HG02973 (cell line): Measurements from ENCODE around the gene CHRM4.

Experiments
- ATAC-seq: cut with Tn5 transposase; IDR thresholded peaks from one replicate; pipeline ENCODE4 v1.9.1; 2021; ENCODE audit warnings: moderate library complexity; ENCODE audit not compliant: unreplicated experiment

CHRM4 gene

GRCh38 chr11:46391578-46392420, at the start of gene CHRM4:
TSS of gene CHRM4 (minus strand) at chr11:46391776. CDS start at chr11:46386557, 5,219 bp downstream.
- ATAC-seq: no peak

- ATAC-seq: no peak
These were observed 46.6 kb upstream of the CHRM4 start for GRCh38 chr11:46438211-46438610.

GRCh38 chr11:46437122-46437689, 45.6 kb upstream of the CHRM4 start:
- no peak for ATAC-seq

GRCh38 chr11:46436113-46436512, 44.5 kb upstream of the CHRM4 start:
- no peak for ATAC-seq

- no peak for ATAC-seq
These were observed 44.1 kb upstream of the CHRM4 start for GRCh38 chr11:46435679-46436078.

- no peak for ATAC-seq
These were observed 39.6 kb upstream of the CHRM4 start for GRCh38 chr11:46431211-46431610.

- ATAC-seq: no peak
These were observed 38.1 kb upstream of the CHRM4 start for GRCh38 chr11:46429717-46430116.

GRCh38 chr11:46427364-46427763, 35.8 kb upstream of the CHRM4 start:
- no peak for ATAC-seq

GRCh38 chr11:46426233-46426991, 34.8 kb upstream of the CHRM4 start:
- ATAC-seq: no peak

GRCh38 chr11:46422588-46422987, 31.0 kb upstream of the CHRM4 start:
- ATAC-seq: no peak

- ATAC-seq: no peak
These were observed 29.8 kb upstream of the CHRM4 start for GRCh38 chr11:46421257-46421880.

GRCh38 chr11:46420513-46420912, 28.9 kb upstream of the CHRM4 start:
- ATAC-seq: no peak

GRCh38 chr11:46418751-46419150, 27.2 kb upstream of the CHRM4 start:
- ATAC-seq: no peak

GRCh38 chr11:46417711-46418110, 26.1 kb upstream of the CHRM4 start:
- no peak for ATAC-seq

GRCh38 chr11:46414879-46415278, 23.3 kb upstream of the CHRM4 start:
- no peak for ATAC-seq

- ATAC-seq: no peak
These were observed 22.9 kb upstream of the CHRM4 start for GRCh38 chr11:46414466-46414796.

GRCh38 chr11:46413760-46414465, 22.3 kb upstream of the CHRM4 start:
- no peak for ATAC-seq

GRCh38 chr11:46410021-46410420, 18.4 kb upstream of the CHRM4 start:
- no peak for ATAC-seq

GRCh38 chr11:46408407-46408986, 16.9 kb upstream of the CHRM4 start:
- ATAC-seq: no peak

GRCh38 chr11:46407635-46408034, 16.1 kb upstream of the CHRM4 start:
- ATAC-seq: no peak
